GM21526 (cell line): ENCODE results near the gene NUPR1.
"Not testable (repeated sequence)": the region's sequence is repeated elsewhere in the genome, so short reads cannot be mapped to it uniquely, and the experiment has no call there.

Source experiments
- ATAC-seq: cut with Tn5 transposase; IDR thresholded peaks from one replicate; pipeline ENCODE4 v1.9.1; 2021; ENCODE audit warnings: moderate library complexity; ENCODE audit not compliant: unreplicated experiment, low FRiP score

Gene NUPR1

DNA sequence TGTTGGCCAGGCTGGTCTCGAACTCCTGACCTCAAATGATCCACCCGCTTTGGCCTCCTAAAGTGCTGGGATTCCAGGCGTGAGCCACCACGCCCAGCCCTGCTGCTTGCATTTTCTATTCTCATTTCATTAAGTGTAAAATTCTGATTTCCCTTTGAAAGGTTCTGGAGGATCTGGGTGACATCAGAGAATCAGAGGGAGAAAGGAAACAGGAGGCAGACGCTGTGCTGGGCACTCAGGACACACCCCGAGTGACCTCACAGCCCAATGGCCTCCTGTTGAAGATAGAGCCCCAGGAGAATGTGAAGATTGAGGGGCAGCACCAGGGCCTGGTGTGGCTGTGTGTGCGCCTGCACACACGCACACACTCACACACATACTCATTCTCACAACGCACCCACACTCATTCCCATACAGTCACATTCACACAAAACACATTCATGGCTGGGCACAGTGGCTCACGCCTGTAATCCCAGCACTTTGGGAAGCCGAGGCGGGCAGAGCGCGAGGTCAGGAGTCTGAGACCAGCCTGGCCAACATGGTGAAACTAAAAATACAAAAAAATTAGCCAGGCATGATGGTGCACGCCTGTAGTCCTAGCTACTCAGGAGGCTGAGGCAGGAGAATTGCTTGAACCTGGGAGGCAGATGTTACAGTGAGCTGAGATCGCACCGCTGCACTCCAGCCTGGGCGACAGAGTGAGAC lies 38.1 kb downstream of the NUPR1 start:
- ATAC-seq, result not testable (repeated sequence)

DNA sequence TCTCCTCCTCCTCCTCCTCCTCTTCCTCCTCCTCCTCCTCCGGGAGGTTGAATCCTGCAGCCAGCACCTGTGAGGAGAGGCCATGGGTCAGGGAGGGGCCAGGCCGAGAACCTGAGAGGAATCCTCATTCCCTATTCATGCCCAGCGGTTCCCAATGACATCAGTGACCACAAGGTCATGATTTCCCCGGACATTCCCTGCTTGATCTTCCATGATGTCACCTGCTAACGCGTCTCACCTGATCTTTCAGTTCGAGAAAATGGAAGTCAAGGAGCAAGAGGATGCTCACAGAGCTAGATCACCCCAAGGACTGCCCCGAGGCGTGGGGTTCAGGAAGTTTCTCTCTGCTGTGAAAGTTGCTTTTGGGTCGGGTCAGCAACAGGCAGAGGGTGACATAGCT lies 38.9 kb downstream of the NUPR1 start:
- ATAC-seq, result no peak

DNA sequence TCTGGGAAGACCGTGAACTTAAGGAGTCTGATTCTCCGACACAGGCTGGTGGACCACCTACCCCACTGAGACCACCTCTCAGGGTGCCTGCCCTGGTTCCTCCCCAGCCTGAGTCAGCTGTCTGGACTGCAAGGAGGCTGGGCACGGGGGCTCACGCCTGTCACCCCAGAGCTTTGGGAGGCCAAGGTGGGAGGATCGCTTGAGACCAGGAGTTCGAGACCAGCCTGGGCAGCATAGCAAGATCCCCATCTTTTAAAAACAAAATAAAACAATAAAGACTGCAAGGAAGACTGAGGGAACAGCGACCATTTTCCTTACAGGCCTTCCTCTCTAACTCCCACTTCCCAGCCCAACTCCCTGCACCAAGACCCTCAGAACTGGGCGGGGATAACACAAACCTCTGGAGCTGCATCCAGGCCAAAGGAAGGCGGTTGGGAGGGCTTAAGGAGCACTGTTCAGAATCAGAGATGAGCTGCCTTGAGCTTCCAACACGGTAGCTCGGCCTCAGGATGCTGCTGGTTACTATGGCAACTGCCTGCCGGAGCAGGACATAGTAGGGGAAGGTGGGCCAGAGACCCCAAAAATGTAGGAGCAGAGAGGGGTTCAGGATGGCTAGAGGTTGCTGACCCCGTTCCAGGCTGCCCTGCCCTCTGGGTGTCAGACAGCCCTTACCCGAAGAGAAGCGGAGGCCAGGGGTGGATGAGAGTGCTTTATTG lies 40.0 kb downstream of the NUPR1 start:
- no peak for ATAC-seq

DNA sequence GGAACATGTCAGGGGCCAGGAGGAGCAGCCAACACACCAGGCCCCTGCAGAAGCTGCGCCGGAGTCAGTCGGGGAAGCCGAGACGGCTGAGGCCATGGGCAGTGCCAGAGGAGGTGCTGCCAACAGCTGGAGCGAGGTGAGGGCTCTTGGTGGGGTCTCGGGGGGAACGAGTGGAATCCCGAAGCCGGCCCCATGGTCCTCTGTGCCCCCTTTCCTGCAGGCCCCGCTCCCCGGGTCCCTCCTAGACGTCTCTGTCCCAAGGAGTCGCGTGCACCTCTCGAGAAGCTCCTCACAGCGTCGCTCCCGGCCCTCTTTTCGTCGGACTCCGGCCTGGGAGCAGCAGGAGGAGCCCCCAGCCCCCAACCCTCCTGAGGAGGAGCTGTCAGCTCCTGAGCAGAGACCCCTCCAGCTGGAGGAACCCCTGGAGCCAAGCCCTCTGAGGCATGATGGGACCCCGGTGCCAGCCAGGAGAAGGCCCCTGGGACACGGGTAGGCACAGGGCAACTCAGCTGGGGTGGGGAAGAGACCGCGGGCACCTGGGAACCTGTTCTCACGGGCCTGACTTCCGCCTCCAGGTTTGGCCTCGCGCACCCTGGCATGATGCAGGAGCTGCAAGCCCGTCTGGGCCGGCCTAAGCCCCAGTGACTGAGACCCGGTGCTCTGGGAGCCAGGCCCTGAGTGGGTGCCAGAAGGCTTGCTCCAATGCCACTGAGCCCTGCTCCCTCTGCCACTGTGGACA lies 40.7 kb downstream of the NUPR1 start:
- ATAC-seq, result no peak

DNA sequence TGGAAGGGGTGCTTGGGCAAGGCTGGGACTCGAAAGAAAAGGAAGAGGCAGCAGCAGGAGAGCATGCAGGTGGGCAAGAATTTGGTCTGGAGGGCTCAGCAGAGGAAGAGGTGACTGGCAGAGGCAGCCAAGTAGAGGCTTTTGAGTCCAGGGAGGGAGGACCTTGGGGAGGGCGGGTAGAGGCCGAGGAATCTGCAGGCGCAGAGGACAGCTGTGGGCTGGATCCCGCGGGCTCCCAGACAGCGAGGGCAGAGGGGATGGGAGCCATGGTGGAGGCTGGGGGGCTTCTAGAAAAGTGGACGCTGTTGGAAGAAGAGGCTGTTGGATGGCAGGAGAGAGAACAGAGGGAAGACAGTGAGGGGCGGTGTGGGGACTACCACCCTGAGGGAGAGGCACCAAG lies 41.4 kb downstream of the NUPR1 start:
- no peak for ATAC-seq

DNA sequence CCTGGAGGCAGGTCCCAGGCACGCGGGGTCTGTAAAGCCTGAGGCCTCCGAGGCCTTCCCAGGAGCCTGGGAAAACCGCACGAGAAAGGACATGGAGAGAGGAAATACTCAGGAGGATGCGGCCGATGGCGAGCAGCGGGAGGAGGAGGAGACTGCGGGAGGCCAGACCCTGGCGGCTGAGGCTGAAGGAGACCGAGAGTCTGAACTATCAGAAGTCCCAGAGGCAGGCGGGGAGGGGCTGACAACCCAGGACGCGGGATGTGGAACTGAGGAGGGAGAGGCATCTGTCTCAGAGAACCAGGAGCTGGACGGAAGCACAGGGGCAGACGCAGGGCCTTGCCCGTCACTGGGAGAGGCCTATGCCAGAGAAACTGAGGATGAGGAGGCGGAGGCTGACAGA lies 41.9 kb downstream of the NUPR1 start:
- no peak for ATAC-seq

DNA sequence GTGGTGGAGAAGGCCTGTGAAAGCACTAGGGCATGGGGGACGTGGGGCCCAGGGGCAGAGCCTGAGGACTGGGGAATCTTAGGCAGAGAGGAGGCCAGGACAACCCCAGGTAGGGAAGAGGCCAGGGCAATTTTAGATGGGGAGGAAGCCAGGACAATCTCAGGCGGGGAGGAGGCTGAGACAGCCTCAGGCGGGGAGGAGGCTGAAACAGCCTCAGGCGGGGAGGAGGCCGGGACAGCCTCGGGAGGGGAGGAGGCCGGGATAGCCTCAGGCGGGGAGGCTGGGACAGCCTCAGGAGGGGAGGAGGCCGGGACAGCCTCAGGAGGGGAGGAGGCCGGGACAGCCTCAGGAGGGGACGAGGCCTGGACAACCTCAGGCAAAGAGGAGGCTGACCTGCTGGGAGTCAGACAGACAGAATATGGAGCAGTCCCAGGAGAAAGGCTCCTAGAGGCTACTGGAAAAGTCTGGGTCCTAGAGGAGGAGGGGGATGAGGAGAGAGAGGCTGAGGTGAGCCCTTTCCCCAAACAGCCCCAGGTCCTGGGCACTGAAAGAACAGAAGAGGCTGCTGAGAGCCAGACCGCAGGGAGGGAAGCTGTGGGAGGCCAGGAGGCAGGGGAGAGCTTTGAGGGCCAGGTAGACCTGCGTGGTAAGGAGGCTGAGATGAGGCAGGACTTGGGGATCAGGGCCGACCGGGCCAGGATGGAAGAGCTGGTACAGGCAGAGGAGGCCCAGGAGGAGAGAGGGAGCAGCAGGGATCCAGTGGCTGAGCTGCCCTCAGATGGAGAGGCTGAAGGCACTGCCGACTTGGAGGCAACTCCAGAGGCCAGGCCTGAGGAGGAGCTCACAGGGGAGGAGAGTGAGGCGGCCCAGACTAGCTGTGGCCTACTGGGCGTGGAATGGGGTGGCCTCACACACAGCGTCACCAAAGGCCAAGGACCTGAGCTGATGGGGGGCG lies 42.7 kb downstream of the NUPR1 start:
- ATAC-seq, result no peak

DNA sequence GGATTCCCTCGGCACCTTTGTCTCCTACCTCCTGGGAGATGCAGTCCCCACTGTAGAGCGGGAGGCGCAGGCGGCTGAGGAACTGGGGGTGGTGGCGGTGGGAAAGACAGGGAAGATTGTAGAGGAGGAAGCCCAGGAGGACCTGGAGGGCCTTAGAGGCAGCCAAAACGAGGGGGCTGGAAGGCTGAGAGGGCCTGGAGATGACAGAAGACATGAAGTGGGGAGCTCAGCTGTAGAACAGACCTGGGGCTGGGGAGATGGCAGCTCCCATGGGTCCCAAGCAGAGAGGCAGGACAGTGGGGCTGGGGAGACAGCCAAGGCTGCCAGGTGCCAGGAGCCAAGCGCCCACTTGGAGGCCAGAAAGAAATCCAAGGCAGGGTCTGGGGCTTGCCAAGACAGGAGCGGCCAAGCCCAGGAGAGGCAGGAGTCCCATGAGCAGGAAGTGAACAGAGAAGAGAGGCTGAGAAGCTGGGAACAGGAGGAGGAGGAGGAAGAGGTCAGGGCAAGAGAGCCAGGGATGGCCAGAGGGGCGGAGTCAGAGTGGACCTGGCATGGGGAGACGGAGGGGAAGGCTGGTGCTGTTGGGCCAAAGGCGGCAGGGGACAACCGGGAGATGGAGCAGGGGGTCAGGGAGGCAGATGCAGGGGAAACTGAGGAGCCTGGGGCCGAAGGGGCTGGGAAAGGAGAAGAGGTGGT lies 43.5 kb downstream of the NUPR1 start:
- no peak for ATAC-seq

DNA sequence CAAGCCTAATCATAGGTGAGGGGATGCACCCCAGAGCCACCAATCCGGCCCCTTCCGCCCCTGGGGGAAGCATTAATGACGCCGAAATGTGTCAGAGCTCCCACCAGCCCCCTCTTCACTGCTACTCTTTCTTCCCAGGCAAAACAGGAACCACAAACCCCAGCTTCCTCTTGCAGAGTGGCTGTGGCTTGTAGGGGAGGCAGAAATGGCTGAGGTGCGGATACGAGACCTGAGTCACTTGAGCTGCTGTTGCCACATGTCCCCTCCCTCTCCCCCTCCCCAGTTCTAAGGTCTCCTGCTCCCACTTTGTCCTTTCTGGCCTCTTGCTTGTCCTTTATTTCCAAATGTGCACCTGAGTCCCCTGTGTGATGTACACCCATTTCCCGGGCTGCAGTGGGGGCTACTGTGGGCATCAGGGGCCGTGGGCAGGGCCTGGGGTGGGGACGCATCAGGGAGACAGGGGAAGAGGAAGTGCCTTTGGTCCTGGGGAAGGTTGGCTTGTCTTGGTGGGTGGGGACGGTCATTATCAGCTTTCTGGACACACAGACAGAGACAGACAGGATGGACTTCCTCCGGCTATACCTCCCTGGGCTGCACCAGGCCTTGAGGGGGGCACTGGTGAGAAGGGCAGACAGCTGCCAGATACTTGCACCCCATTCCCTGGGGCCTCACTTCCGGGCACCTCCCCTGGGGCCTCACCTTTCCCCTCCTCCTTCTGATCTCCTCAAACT lies 44.5 kb downstream of the NUPR1 start, which contains the start of gene APOBR:
Gene APOBR, plus strand, starts transcription at position 523 of the 731 bp plus-strand sequence. Its CDS starts 39 bp downstream, at position 562.
- ATAC-seq, result peak; percentile 40

DNA sequence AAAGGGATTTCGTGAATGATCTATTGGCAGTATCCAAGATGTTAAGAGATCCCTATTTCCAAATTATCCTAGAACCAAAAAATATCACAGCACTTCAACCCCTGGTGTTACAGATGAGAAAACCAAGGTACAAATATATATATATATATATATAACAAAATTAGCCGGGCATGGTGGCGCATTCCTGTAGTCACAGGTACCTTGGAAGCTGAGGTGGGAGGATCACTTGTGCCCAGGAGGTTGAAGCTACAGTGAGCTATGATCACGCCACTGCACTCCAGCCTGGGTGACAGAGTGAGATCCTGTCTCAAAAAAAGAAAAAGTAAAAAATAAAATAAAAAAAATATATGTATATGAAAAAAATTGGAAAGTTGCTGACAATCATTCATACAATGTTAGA lies 46.3 kb downstream of the NUPR1 start:
- ATAC-seq, result no peak

DNA sequence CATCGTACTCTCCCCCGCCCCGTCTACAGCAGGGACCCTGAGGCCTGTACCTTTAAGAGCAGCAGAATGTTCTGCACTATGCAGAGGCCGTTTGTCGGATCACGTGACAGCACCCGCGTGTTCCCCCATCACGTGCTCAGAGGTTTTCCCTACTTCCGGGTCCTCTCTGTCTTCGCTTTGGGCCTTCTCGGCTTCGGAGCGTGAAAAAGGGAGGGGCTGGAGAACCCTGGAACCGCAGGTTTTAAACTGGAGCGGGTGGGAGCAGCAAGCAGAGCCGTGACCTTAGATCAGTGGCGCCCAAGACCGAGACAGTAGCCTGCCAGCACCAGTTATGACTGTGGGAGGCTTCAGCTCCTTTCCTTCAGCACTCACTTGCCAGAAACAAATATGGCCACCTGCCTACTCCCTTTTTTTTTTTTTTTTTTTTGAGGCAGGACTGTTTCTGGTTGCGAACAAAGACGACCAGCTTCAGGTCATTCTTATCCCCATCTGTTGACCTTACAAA lies 46.8 kb downstream of the NUPR1 start, which contains the start of gene CLN3:
Gene CLN3, minus strand, starts transcription at position 105 of the 505 bp plus-strand sequence. CDS start 315 bp downstream, outside the sequence.
- peak; percentile 68 for ATAC-seq

DNA sequence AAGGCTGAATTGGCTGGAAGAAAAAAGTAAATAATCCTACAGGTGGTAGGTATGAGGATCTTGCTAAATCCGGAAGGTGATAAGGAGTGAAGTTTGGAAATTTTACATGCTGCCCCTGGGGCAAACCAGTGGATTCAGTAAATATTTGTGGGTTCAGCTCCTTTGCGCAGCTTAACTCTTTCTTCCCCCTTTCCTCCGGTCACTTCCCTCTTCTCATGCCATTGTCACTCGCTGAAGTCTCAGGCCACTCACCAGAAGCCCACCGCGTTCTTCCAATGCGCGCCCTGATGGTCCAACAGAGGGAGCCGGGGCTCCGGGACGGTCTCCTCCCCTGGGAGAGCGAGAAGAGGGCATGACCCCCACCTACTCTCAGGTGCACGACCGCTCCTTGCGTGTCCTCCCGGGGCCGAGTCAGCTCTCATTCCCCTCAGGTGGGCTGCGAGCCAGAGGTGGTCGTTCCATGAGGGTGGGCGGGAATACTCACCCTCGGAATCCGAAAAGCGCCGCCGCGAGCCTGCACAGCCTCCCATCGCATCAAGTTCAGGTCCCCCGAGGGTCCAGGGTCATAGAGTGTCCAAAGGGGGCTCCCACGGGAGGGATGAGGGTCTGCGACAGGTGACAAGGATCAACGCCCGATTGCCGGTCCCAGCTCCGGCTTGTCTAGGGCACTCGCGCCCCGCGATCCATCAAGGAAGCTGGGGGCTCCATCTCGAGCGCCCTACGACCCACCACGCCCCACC lies 47.4 kb downstream of the NUPR1 start:
- ATAC-seq, result peak; percentile 14

DNA sequence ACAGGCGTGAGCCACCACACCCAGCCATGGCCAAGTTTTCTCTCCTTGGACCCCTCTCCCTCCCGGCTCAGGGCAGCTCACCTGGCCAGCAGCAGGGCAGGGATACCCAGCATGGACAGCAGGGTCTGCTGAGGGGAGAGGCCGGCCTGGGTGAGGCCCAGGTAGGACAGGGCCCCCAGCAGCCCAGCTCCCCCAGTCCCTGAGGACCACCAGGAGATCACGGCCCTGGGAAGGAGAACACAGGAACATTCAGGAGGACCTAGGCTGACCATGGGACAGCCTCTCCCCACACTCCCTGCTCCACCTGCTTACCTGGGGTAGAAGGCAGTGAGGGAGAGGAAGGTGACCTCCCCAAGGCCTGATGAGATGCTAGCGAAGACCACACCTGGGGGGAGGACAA lies 52.5 kb downstream of the NUPR1 start:
- no peak for ATAC-seq

DNA sequence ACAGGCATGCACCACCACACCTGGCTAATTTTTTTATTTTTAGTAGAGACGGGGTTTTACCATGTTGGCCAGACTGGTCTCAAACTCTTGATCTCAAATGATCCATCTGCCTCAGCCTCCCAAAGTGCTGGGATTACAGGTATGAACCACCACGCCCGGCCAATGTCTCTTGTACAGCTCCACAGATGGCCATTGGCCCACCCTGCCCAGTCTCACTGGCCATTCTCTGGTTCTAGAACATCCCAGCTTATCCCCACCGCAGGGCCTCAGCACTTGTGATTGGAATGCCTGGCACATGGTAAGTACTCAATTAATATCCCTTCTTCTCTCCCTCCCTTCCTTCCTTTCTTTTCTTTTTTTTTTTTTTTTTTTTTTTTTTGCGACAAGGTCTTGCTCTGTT lies 55.4 kb downstream of the NUPR1 start:
- not testable (repeated sequence) for ATAC-seq
